Mesothelial cell of epicardium (in vitro differentiated cells): ENCODE data around the gene PLAAT5. TPM values are rescaled to one million over a fixed set of nuclear protein-coding genes. Genes with fewer than 3 reads are reported as not detected.
A peak's percentile ranks its signal among the peaks of the same experiment; 100 is the strongest.

ENCODE experiments used
- DNase-seq, 2 experiments: peaks; one replicate each; pipeline ENCODE4 v3.0.0; 2021; ENCODE audit warnings: low spot score in 2 of 2; ENCODE audit not compliant: unreplicated experiment in 2 of 2
- H3K27ac Mint-ChIP-seq: 2 replicates; pipeline ENCODE4 v1.8.0; 2021; ENCODE audit warnings: mixed read lengths
- H3K27me3 Mint-ChIP-seq: 2 replicates; pipeline ENCODE4 v1.8.0; 2021; ENCODE audit warnings: low read depth, mixed read lengths
- H3K36me3 Mint-ChIP-seq: 2 replicates; pipeline ENCODE4 v1.8.0; 2021; ENCODE audit warnings: mixed read lengths
- H3K4me1 Mint-ChIP-seq: 2 replicates; pipeline ENCODE4 v1.8.0; 2021; ENCODE audit warnings: mixed read lengths
- H3K4me3 Mint-ChIP-seq: 2 replicates; pipeline ENCODE4 v1.8.0; 2021; ENCODE audit warnings: mild to moderate bottlenecking, moderate library complexity, mixed read lengths
- H3K9me3 Mint-ChIP-seq: 2 replicates; pipeline ENCODE4 v1.8.0; 2021; ENCODE audit warnings: mixed read lengths
- total RNA-seq: library from RNA; stranded (reverse); gene quantifications from 3 replicates; pipeline ENCODE4 v1.2.1, GENCODE V29; 2021
- TF ChIP-seq, protein P1 (sequence below): fragments of 200-600 bp; sonication (generic); IDR thresholded peaks from one replicate; pipeline ENCODE4 v1.5.0; 2021; ENCODE audit warnings: antibody characterized with exemption; ENCODE audit not compliant: unreplicated experiment

PLAAT5 gene
- total RNA-seq, 1 donor from 2014 or later = 1.9 TPM

DNA sequence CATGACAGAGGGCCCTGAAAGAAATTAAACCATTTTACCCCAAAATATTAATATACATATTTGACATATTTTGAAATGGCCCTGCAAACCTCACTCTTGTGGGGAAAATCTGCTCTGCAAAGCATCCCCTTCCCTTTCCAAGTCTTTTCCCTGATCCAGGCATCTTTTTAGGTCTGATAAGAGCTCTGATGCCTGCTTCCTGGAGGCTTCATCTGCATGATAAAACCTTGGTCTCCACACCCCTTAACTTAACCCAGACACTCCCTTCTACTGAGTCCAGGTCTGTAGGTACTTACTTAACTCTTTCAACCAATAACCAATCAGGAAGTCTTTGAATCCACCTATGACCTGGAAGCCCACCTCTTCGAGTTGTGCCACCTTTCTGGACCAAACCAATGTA lies 13.1 kb upstream of the PLAAT5 start:
- TF ChIP-seq, protein P1, sequence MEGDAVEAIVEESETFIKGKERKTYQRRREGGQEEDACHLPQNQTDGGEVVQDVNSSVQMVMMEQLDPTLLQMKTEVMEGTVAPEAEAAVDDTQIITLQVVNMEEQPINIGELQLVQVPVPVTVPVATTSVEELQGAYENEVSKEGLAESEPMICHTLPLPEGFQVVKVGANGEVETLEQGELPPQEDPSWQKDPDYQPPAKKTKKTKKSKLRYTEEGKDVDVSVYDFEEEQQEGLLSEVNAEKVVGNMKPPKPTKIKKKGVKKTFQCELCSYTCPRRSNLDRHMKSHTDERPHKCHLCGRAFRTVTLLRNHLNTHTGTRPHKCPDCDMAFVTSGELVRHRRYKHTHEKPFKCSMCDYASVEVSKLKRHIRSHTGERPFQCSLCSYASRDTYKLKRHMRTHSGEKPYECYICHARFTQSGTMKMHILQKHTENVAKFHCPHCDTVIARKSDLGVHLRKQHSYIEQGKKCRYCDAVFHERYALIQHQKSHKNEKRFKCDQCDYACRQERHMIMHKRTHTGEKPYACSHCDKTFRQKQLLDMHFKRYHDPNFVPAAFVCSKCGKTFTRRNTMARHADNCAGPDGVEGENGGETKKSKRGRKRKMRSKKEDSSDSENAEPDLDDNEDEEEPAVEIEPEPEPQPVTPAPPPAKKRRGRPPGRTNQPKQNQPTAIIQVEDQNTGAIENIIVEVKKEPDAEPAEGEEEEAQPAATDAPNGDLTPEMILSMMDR = no peak
- H3K27ac Mint-ChIP-seq = no peak overlapping the region
- DNase-seq = no peak
- peaks cover 16% of the 10 kb centered on the region for H3K4me1 Mint-ChIP-seq
- H3K27me3 Mint-ChIP-seq = no peaks in the 10 kb centered on the region
- H3K36me3 Mint-ChIP-seq = peaks cover 4% of the 10 kb centered on the region
- H3K4me3 Mint-ChIP-seq = no peak overlapping the region
- H3K9me3 Mint-ChIP-seq = peaks cover 17% of the 10 kb centered on the region

DNA sequence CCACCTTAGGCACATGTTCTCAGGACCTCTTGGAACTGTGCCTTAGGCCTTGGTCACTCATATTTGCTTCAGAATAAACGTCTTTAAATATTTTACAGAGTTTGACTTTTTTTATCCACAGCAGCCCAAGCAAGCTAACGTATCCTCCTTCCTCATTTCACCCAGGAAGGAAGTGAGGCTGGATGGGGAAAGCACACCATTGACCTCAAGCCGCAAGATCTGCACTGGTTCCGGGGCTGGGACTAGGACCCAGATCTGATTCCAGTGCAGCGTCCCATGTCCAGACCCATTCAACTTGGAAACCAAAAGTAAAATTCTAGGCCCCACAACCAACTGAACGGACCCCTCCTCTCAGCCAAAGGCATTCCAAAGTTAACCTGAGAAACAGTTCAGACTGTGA lies 12.5 kb upstream of the PLAAT5 start:
- Mint-ChIP-seq H3K4me1 (peaks cover 16% of the 10 kb centered on the region), H3K36me3 (peaks cover 4% of the 10 kb centered on the region), H3K4me3 (no peak overlapping the region), H3K27ac (no peak overlapping the region), H3K27me3 (no peaks in the 10 kb centered on the region), H3K9me3 (peaks cover 17% of the 10 kb centered on the region)
- no peak for DNase-seq
- TF ChIP-seq, protein P1 = no peak

DNA sequence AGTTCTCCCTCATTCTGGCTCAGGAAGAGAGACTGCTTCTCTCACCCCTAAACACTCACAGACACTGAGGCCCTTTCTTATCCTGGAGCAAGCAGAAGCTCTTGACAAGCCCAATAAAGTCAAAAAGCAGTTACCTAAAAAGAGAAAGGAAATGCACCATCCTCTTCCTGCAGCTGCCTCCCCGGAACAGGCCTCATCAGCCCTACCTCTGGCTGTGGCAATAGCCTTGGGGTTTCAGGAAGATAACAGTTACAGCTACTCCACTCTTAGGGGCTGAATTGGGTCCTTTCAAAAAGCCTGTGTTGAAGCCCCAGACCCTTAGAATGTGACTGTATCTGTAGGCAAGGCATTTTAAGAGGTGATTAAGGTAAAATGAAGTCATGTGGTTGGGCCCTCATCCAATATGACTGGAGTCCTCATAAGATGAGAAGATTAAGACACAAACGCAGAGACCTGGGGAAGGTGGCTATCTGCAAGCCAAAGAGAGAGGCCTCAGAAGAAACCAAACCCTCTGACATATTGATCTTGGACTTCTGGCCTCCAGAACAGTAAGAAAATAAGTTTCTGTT lies 11.4 kb upstream of the PLAAT5 start:
- DNase-seq = no peak
- Mint-ChIP-seq H3K9me3 (peaks cover 24% of the 10 kb centered on the region), H3K27me3 (no peaks in the 10 kb centered on the region), H3K27ac (peak overlapping the region; percentile 2), H3K36me3 (peaks cover 4% of the 10 kb centered on the region), H3K4me3 (no peak overlapping the region), H3K4me1 (peaks cover 15% of the 10 kb centered on the region)
- TF ChIP-seq, protein P1 = no peak

DNA sequence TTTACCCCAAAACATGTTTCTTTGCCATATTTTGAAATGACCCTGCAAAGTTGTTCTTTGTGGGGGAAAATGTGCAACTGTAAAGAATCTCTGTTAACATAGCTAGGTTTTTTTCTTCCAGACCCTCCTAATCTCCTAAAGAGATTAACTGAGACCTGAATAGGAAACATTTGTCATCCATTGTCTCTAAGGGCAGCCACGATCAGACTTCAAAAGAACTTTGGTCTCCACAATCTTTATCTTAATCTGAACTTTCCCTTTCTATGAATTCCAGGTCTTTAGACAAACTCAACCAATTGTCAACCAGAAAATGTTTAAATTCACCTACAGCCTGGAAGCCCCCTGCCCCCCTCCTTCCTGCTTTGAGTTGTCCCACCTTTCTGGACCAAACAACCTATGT lies 10.3 kb upstream of the PLAAT5 start:
- Mint-ChIP-seq H3K4me1 (peaks cover 11% of the 10 kb centered on the region), H3K36me3 (peaks cover 4% of the 10 kb centered on the region), H3K27me3 (no peaks in the 10 kb centered on the region), H3K9me3 (peaks cover 30% of the 10 kb centered on the region), H3K4me3 (no peak overlapping the region), H3K27ac (no peak overlapping the region)
- no peak for DNase-seq
- TF ChIP-seq, protein P1 = no peak

DNA sequence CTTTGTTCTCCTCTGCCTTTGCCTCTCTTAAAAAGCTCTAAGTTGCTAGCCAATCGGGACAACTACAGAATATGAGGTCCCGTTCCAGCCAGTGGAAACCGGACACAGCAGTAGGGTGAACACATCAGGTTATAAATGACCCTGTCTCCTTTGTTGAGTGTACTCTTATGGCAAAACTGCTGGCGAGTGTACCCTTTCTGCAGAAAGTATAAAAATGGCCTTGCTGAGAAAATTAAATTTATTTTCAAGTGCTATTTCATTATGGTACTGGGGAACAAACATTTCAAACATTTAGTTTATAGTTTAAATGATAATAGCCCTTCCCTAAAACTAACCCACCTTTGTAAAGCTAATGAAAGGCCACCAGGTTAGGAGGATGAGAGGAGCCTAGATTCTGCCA lies 8.9 kb upstream of the PLAAT5 start:
- peaks cover 4% of the 10 kb centered on the region for H3K36me3 Mint-ChIP-seq
- no peak overlapping the region for H3K4me3 Mint-ChIP-seq
- DNase-seq = no peak
- peaks cover 11% of the 10 kb centered on the region for H3K4me1 Mint-ChIP-seq
- TF ChIP-seq, protein P1 = no peak
- H3K9me3 Mint-ChIP-seq = peaks cover 30% of the 10 kb centered on the region
- no peaks in the 10 kb centered on the region for H3K27me3 Mint-ChIP-seq
- H3K27ac Mint-ChIP-seq = no peak overlapping the region

DNA sequence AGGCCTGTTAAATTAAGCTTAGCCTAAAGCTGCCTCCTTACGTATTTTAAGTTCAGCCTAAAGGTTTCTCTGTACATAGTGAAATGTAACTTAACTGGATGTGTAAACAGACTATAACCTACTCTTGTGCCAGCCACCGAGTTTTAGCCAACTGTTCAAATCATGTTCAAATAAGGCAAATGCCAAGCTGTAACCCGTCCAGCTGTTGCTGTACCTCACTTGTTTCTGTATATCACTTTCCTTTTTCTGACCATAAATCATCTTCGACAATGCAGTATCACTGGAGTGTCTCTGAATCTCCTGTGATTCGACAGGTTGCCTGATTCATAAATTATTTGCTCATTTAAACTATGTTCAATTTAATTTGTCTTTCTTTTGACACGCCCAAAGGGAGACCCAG lies 4.0 kb upstream of the PLAAT5 start:
- H3K36me3 Mint-ChIP-seq = peaks cover 3% of the 10 kb centered on the region
- no peak overlapping the region for H3K27ac Mint-ChIP-seq
- TF ChIP-seq, protein P1 = no peak
- no peak overlapping the region for H3K4me3 Mint-ChIP-seq
- H3K9me3 Mint-ChIP-seq = peaks cover 24% of the 10 kb centered on the region
- no peak for DNase-seq
- peaks cover 8% of the 10 kb centered on the region for H3K27me3 Mint-ChIP-seq
- peaks cover 26% of the 10 kb centered on the region for H3K4me1 Mint-ChIP-seq
